Endothelial cell of umbilical vein (primary cell): ENCODE results near the gene PCGF3. TPM values are rescaled to one million over a fixed set of nuclear protein-coding genes. Genes with fewer than 3 reads are reported as not detected.

ENCODE experiments used
- BruUV-seq: library from RNA; stranded (reverse); fragments of 400-500 nt; replicated peaks from 2 replicates; lab custom pipeline; 2021; lab: Mats Ljungman, UMichigan
- CTCF ChIA-PET: fragments of 300-600, 350-600 bp; sonication (Branson Sonifier 250); formaldehyde crosslinking; loops from one replicate; lab custom pipeline; 2021; ENCODE audit warnings: antibody characterized with exemption, inconsistent platforms; lab: Charles Lee
- POLR2A ChIA-PET: fragments of 300-600, 350-600 bp; sonication (Branson Sonifier 250); formaldehyde crosslinking; loops from one replicate; lab custom pipeline; 2021; ENCODE audit warnings: antibody characterized with exemption, inconsistent platforms; lab: Charles Lee
- DNase-seq: peaks from one replicate; pipeline ENCODE4 v3.0.0-alpha.2; 2011; ENCODE audit warnings: low read depth, low spot score
- FAIRE-seq: peaks from 2 replicates; lab custom pipeline; 2011; peaks lifted over from hg19 to GRCh38; lab: Jason Lieb, UNC
- H2AFZ ChIP-seq: 2 replicates; pipeline ENCODE4 v1.6.0; 2012; ENCODE audit warnings: low read depth, low read length, control low read depth, inconsistent platforms
- H3K27ac ChIP-seq: 2 replicates; pipeline ENCODE4 v1.5.1; 2011; ENCODE audit warnings: low read depth, mild to moderate bottlenecking, control low read depth, low read length, moderate library complexity; ENCODE audit not compliant: insufficient read depth
- H3K27me3 ChIP-seq, 2 experiments: 2 replicates each; pipeline versions ENCODE4 v1.6.0 to v1.6.1; 2011; ENCODE audit warnings: low read length in 2 of 2, mixed read lengths in 1 of 2; ENCODE audit not compliant: control insufficient read depth in 2 of 2, insufficient read depth in 2 of 2
- H3K36me3 ChIP-seq, 2 experiments: 2 replicates in 1 of 2; 3 replicates in 1 of 2; pipeline ENCODE4 v1.5.1; 2011; ENCODE audit warnings: low read length in 2 of 2, mild to moderate bottlenecking in 1 of 2, moderate library complexity in 1 of 2; ENCODE audit not compliant: control insufficient read depth in 2 of 2, insufficient read depth in 2 of 2; ENCODE audit errors: extremely low read depth in 1 of 2
- H3K4me1 ChIP-seq: 3 replicates; pipeline ENCODE4 v1.5.1; 2011; ENCODE audit warnings: mild to moderate bottlenecking, low read length; ENCODE audit not compliant: control insufficient read depth, insufficient read depth; ENCODE audit errors: extremely low read depth
- H3K4me2 ChIP-seq: 2 replicates; pipeline ENCODE4 v1.6.1; 2011; ENCODE audit warnings: low read length, control low read depth, mixed read lengths; ENCODE audit not compliant: insufficient read depth
- H3K4me3 ChIP-seq, 3 experiments: fragments of 200-600 bp in 1 of 3; sonication (generic), shearing (Covaris generic) in 1 of 3; replicated peaks in 1 of 3; 2 replicates each; pipeline ENCODE4 v1.5.1; 2011 to 2016; ENCODE audit warnings: control low read depth in 3 of 3, low read length in 3 of 3, mild to moderate bottlenecking in 2 of 3, inconsistent platforms in 1 of 3, low read depth in 1 of 3, moderate library complexity in 1 of 3; ENCODE audit not compliant: insufficient read depth in 1 of 3
- H3K79me2 ChIP-seq: 2 replicates; pipeline ENCODE4 v1.6.0; 2012; ENCODE audit warnings: low read length, inconsistent platforms; ENCODE audit not compliant: control insufficient read depth, insufficient read depth
- H3K9ac ChIP-seq: replicated peaks from 2 replicates; pipeline ENCODE3; 2011; ENCODE audit warnings: low read length, control low read depth; ENCODE audit not compliant: insufficient read depth; ENCODE audit errors: extremely low read depth
- H3K9me1 ChIP-seq: replicated peaks from 3 replicates; pipeline ENCODE4 v1.6.0; 2011; ENCODE audit warnings: mild to moderate bottlenecking, low read length; ENCODE audit not compliant: control insufficient read depth, insufficient read depth; ENCODE audit errors: extremely low read depth
- H3K9me3 ChIP-seq: replicated peaks from 2 replicates; pipeline ENCODE4 v1.5.1; 2012; ENCODE audit warnings: low read length, inconsistent platforms; ENCODE audit not compliant: control insufficient read depth, insufficient read depth
- H4K20me1 ChIP-seq: replicated peaks from 2 replicates; pipeline ENCODE3; 2011; ENCODE audit warnings: mild to moderate bottlenecking, low read length; ENCODE audit not compliant: control insufficient read depth, insufficient read depth; ENCODE audit errors: extremely low read depth
- FOS ChIP-seq: IDR thresholded peaks from 2 replicates; pipeline ENCODE4 v1.6.1; 2011; ENCODE audit warnings: mild to moderate bottlenecking, low read length, moderate library complexity, borderline replicate concordance; ENCODE audit not compliant: insufficient read depth
- POLR2A ChIP-seq: IDR thresholded peaks from 2 replicates; pipeline ENCODE4 v1.6.1; 2012; ENCODE audit warnings: low read depth, mild to moderate bottlenecking, control low read depth, low read length
- dilution Hi-C: fragments of 300-500 bp; cut with MboI; formaldehyde crosslinking; loops from one replicate; pipeline ENCODE4 v1.15.0; 2019; ENCODE audit warnings: low sequenced_read_pairs; ENCODE audit not compliant: extremely low pct_ligation_motif_present
- intact Hi-C: fragments of 100-400 bp; cut with micrococcal nuclease; formaldehyde crosslinking; loops from one replicate; pipeline ENCODE4 v1.10.0; 2022
- polyA plus RNA-seq, 4 experiments: library from polyadenylated mRNA; depleted of rRNA in 3 of 4; stranded (reverse) in 3 of 4; unstranded in 1 of 4; fragments of >200 nt; gene quantifications; 2 replicates each; pipeline versions ENCODE4 v1.2.1 to v1.2.3, GENCODE V29; 2011 to 2012; ENCODE audit warnings: missing spikeins in 1 of 4
- total RNA-seq: library from RNA; stranded (reverse); gene quantifications from 2 replicates; pipeline ENCODE4 v1.2.3, GENCODE V29; 2021
- TF ChIP-seq, protein P1 (sequence below): IDR thresholded peaks from 2 replicates; pipeline ENCODE4 v1.6.1; 2011; ENCODE audit not compliant: insufficient read depth, insufficient read length
- TF ChIP-seq, protein P2 (sequence below), 2 donors: IDR thresholded peaks; 1 replicate in 1 of 2; 2 replicates in 1 of 2; pipeline ENCODE4 v1.5.1; 2011; ENCODE audit warnings: low read length in 2 of 2, mild to moderate bottlenecking in 2 of 2, moderate library complexity in 2 of 2, control low read depth in 1 of 2, inconsistent platforms in 1 of 2, low read depth in 1 of 2; ENCODE audit not compliant: insufficient read depth in 1 of 2; ENCODE audit errors: extremely low read depth in 1 of 2

Gene PCGF3
- total and polyA plus RNA-seq, 2 donors (not counting 3 experiments of a cell fraction or from before 2014, with no cell fraction given), result 70.2 to 91.8 TPM

DNA sequence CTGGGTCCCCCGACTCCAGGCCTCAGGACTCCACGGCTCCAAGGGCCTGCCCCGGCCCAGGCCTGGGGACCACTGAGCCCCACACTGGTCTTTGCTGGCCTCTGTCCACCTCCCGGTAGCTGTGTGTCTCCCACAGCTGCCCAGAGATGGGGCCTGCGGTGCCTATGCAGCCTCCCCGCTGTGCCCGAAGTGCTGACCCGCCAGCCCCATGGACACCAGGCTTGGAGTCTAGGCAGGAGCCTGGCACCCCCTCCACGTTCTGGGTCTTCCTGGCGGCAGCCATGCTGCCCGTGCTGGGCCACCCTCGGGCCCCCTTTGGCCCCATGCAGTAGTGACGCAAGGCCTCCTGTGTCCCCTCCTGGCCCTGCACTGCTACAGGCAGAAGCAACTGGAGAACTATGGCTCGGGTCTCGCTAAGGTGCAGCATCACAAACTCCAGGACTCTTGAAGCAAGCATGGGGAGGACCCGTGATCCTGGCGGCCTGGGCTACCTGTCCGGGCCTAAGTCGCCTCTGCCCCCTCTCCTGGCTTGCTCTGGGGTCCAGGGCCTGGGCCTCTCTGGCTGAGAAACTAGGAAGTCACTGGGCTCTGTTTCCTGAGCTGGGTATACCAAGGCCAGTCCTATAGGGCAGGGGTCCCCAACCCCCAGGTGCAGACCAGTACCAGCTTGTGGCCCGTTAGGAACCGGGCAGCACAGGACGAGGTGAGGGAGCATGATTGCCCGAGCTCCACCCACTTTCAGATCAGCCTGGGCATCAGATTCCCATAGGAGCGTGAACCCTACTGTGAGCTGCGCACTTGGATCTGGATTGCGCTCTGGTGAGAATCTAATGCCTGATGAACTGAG, 30.4 kb upstream of the PCGF3 start:
- DNase-seq (no peak), FAIRE-seq (no peak)
- ChIA-PET POLR2A (no interaction called here), CTCF (interaction anchor here (1.4 kb wide), 1 partner anchor 9 kb away, joined by 5 read pairs; no protein-coding TSS in a partner anchor)
- Histone ChIP-seq H4K20me1 (no peaks in the 10 kb centered on the region), H3K9me3 (no peaks in the 10 kb centered on the region), H2AFZ (peak overlapping the region; percentile 72), H3K27ac (peak overlapping the region; percentile 67), H3K27me3 (no peaks in the 10 kb centered on the region), H3K79me2 (peaks cover 12% of the 10 kb centered on the region), H3K4me1 (peaks cover 12% of the 10 kb centered on the region), H3K4me3 (peak overlapping the region; percentile 63 to 87 (median 78)), H3K9ac (peak overlapping the region; percentile 91), H3K4me2 (peak overlapping the region; percentile 77), H3K9me1 (no peaks in the 10 kb centered on the region), H3K36me3 (peaks cover 9% of the 10 kb centered on the region in 2 experiments)
- dilution Hi-C loops, result no loop called here
- TF ChIP-seq POLR2A (no peak), FOS (no peak)
- TF ChIP-seq, protein P1, sequence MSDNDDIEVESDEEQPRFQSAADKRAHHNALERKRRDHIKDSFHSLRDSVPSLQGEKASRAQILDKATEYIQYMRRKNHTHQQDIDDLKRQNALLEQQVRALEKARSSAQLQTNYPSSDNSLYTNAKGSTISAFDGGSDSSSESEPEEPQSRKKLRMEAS, result no peak
- TF ChIP-seq, protein P2, sequence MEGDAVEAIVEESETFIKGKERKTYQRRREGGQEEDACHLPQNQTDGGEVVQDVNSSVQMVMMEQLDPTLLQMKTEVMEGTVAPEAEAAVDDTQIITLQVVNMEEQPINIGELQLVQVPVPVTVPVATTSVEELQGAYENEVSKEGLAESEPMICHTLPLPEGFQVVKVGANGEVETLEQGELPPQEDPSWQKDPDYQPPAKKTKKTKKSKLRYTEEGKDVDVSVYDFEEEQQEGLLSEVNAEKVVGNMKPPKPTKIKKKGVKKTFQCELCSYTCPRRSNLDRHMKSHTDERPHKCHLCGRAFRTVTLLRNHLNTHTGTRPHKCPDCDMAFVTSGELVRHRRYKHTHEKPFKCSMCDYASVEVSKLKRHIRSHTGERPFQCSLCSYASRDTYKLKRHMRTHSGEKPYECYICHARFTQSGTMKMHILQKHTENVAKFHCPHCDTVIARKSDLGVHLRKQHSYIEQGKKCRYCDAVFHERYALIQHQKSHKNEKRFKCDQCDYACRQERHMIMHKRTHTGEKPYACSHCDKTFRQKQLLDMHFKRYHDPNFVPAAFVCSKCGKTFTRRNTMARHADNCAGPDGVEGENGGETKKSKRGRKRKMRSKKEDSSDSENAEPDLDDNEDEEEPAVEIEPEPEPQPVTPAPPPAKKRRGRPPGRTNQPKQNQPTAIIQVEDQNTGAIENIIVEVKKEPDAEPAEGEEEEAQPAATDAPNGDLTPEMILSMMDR (IDR thresholded peaks at IDR 0.05; ENCODE audit: extremely low read depth in 1 of 2, insufficient read depth in 1 of 2, low read depth in 1 of 2, low read length in 2 of 2), result no peak
- intact Hi-C loops, result loop anchor here (10.0 kb wide), 2 partner anchors 200 to 340 kb away; partner anchors contain the start of gene ZNF141
- BruUV-seq, result no TSS peak
